Activated T-helper 17 cell treated with anti-CD3 and anti-CD28 coated beads, Interleukin-2, amount 50 U/mL, for 72 hours (primary cell): Measurements from ENCODE around the gene SERINC2. TPM values are rescaled to one million over a fixed set of nuclear protein-coding genes. Genes with fewer than 3 reads are reported as not detected.

Experiments used
- ATAC-seq: fragments of 150-1000 bp; cut with Tn5 transposase; replicated peaks from 2 replicates; pipeline ENCODE4 v1.10.0; 2021; ENCODE audit warnings: mild to moderate bottlenecking, moderate library complexity
- H3K27ac Mint-ChIP-seq: one replicate; pipeline ENCODE4 v1.8.0; 2022; ENCODE audit warnings: mixed read lengths
- H3K27me3 Mint-ChIP-seq: one replicate; pipeline ENCODE4 v1.8.0; 2022; ENCODE audit warnings: mixed read lengths
- H3K36me3 Mint-ChIP-seq: one replicate; pipeline ENCODE4 v1.8.0; 2022; ENCODE audit warnings: low read depth, mild to moderate bottlenecking, mixed read lengths
- H3K4me1 Mint-ChIP-seq: one replicate; pipeline ENCODE4 v1.8.0; 2022; ENCODE audit warnings: mixed read lengths
- H3K4me3 Mint-ChIP-seq: one replicate; pipeline ENCODE4 v1.8.0; 2022; ENCODE audit warnings: mild to moderate bottlenecking, mixed read lengths
- H3K9me3 Mint-ChIP-seq: one replicate; pipeline ENCODE4 v1.8.0; 2022; ENCODE audit warnings: mixed read lengths
- total RNA-seq, 2 donors: library from RNA; stranded (reverse); gene quantifications; one replicate each; pipeline ENCODE4 v1.2.3, GENCODE V29; 2022

SERINC2 gene
- total RNA-seq, 2 donors from 2014 or later, result 0.13 TPM; not detected in 1

GRCh38 chr1:31396633-31397351 is 16.2 kb upstream of the SERINC2 start:
- Mint-ChIP-seq H3K4me1 (peaks cover 4% of the 10 kb centered on the region), H3K27ac (no peak overlapping the region), H3K9me3 (no peaks in the 10 kb centered on the region), H3K4me3 (no peak overlapping the region), H3K36me3 (no peaks in the 10 kb centered on the region), H3K27me3 (peaks cover 4% of the 10 kb centered on the region)
- no peak for ATAC-seq

GRCh38 chr1:31397360-31398095 is 15.5 kb upstream of the SERINC2 start:
- Mint-ChIP-seq H3K27me3 (peaks cover 1% of the 10 kb centered on the region), H3K9me3 (no peaks in the 10 kb centered on the region), H3K4me1 (peaks cover 4% of the 10 kb centered on the region), H3K4me3 (no peak overlapping the region), H3K36me3 (no peaks in the 10 kb centered on the region), H3K27ac (no peak overlapping the region)
- ATAC-seq, result no peak

- Mint-ChIP-seq H3K9me3 (no peaks in the 10 kb centered on the region), H3K27ac (no peak overlapping the region), H3K4me1 (peaks cover 4% of the 10 kb centered on the region), H3K36me3 (no peaks in the 10 kb centered on the region), H3K27me3 (no peaks in the 10 kb centered on the region), H3K4me3 (no peak overlapping the region)
- no peak for ATAC-seq
Observed at GRCh38 chr1:31398246-31398645, 14.8 kb upstream of the SERINC2 start.

GRCh38 chr1:31399976-31400375 is 13.0 kb upstream of the SERINC2 start:
- H3K4me3 Mint-ChIP-seq, result no peak overlapping the region
- no peak overlapping the region for H3K27ac Mint-ChIP-seq
- ATAC-seq, result no peak
- H3K4me1 Mint-ChIP-seq, result peaks cover 4% of the 10 kb centered on the region
- H3K27me3 Mint-ChIP-seq, result no peaks in the 10 kb centered on the region
- H3K36me3 Mint-ChIP-seq, result no peaks in the 10 kb centered on the region
- H3K9me3 Mint-ChIP-seq, result no peaks in the 10 kb centered on the region

GRCh38 chr1:31400393-31400792 is 12.6 kb upstream of the SERINC2 start:
- Mint-ChIP-seq H3K9me3 (no peaks in the 10 kb centered on the region), H3K36me3 (no peaks in the 10 kb centered on the region), H3K4me3 (no peak overlapping the region), H3K27ac (no peak overlapping the region), H3K27me3 (no peaks in the 10 kb centered on the region), H3K4me1 (peaks cover 4% of the 10 kb centered on the region)
- ATAC-seq, result no peak

- H3K4me3 Mint-ChIP-seq, result no peak overlapping the region
- peaks cover 4% of the 10 kb centered on the region for H3K4me1 Mint-ChIP-seq
- H3K27ac Mint-ChIP-seq, result no peak overlapping the region
- no peaks in the 10 kb centered on the region for H3K27me3 Mint-ChIP-seq
- peak; percentile 39 for ATAC-seq
- no peaks in the 10 kb centered on the region for H3K36me3 Mint-ChIP-seq
- H3K9me3 Mint-ChIP-seq, result no peaks in the 10 kb centered on the region
Observed at GRCh38 chr1:31401241-31401640, 11.8 kb upstream of the SERINC2 start.

- ATAC-seq, result no peak
- H3K4me1 Mint-ChIP-seq, result no peaks in the 10 kb centered on the region
- H3K36me3 Mint-ChIP-seq, result no peaks in the 10 kb centered on the region
- H3K4me3 Mint-ChIP-seq, result no peak overlapping the region
- no peak overlapping the region for H3K27ac Mint-ChIP-seq
- peaks cover 17% of the 10 kb centered on the region for H3K27me3 Mint-ChIP-seq
- H3K9me3 Mint-ChIP-seq, result no peaks in the 10 kb centered on the region
Observed at GRCh38 chr1:31405578-31406245, 7.3 kb upstream of the SERINC2 start.

- no peaks in the 10 kb centered on the region for H3K9me3 Mint-ChIP-seq
- peaks cover 27% of the 10 kb centered on the region for H3K27me3 Mint-ChIP-seq
- no peak for ATAC-seq
- H3K4me1 Mint-ChIP-seq, result no peaks in the 10 kb centered on the region
- no peaks in the 10 kb centered on the region for H3K36me3 Mint-ChIP-seq
- H3K4me3 Mint-ChIP-seq, result no peak overlapping the region
- H3K27ac Mint-ChIP-seq, result no peak overlapping the region
Observed at GRCh38 chr1:31407029-31407626, 5.9 kb upstream of the SERINC2 start.

- H3K4me3 Mint-ChIP-seq, result no peak overlapping the region
- H3K4me1 Mint-ChIP-seq, result peaks cover 4% of the 10 kb centered on the region
- ATAC-seq, result no peak
- no peak overlapping the region for H3K27ac Mint-ChIP-seq
- H3K9me3 Mint-ChIP-seq, result no peaks in the 10 kb centered on the region
- peaks cover 36% of the 10 kb centered on the region for H3K27me3 Mint-ChIP-seq
- no peaks in the 10 kb centered on the region for H3K36me3 Mint-ChIP-seq
Observed at GRCh38 chr1:31408788-31409318, 4.2 kb upstream of the SERINC2 start.

- H3K27me3 Mint-ChIP-seq, result peaks cover 49% of the 10 kb centered on the region
- no peaks in the 10 kb centered on the region for H3K9me3 Mint-ChIP-seq
- peaks cover 5% of the 10 kb centered on the region for H3K4me1 Mint-ChIP-seq
- no peak for ATAC-seq
- H3K36me3 Mint-ChIP-seq, result no peaks in the 10 kb centered on the region
- H3K27ac Mint-ChIP-seq, result no peak overlapping the region
- H3K4me3 Mint-ChIP-seq, result no peak overlapping the region
Observed at GRCh38 chr1:31409946-31410858, 2.8 kb upstream of the SERINC2 start.

GRCh38 chr1:31410871-31411270 is 2.1 kb upstream of the SERINC2 start:
- ATAC-seq, result no peak
- H3K36me3 Mint-ChIP-seq, result no peaks in the 10 kb centered on the region
- no peak overlapping the region for H3K27ac Mint-ChIP-seq
- H3K4me1 Mint-ChIP-seq, result peaks cover 5% of the 10 kb centered on the region
- H3K27me3 Mint-ChIP-seq, result peaks cover 56% of the 10 kb centered on the region
- H3K9me3 Mint-ChIP-seq, result no peaks in the 10 kb centered on the region
- H3K4me3 Mint-ChIP-seq, result no peak overlapping the region

GRCh38 chr1:31412205-31412604 is 808 bp upstream of the SERINC2 start:
- Mint-ChIP-seq H3K36me3 (no peaks in the 10 kb centered on the region), H3K27me3 (peaks cover 63% of the 10 kb centered on the region), H3K9me3 (no peaks in the 10 kb centered on the region), H3K4me3 (peak overlapping the region; percentile 86), H3K27ac (no peak overlapping the region), H3K4me1 (peaks cover 5% of the 10 kb centered on the region)
- ATAC-seq, result no peak

GRCh38 chr1:31413405-31414001 is 490 bp downstream of the SERINC2 start:
- peaks cover 5% of the 10 kb centered on the region for H3K4me1 Mint-ChIP-seq
- H3K9me3 Mint-ChIP-seq, result no peaks in the 10 kb centered on the region
- H3K4me3 Mint-ChIP-seq, result peak overlapping the region; percentile 86
- H3K27me3 Mint-ChIP-seq, result peaks cover 64% of the 10 kb centered on the region
- no peak overlapping the region for H3K27ac Mint-ChIP-seq
- no peaks in the 10 kb centered on the region for H3K36me3 Mint-ChIP-seq
- ATAC-seq, result peak; percentile 58
